Karpas-422 (cell line): ENCODE data around the gene TUBB2B. TPM values are rescaled to one million over a fixed set of nuclear protein-coding genes. Genes with fewer than 3 reads are reported as not detected.
A peak's percentile ranks its signal among the peaks of the same experiment; 100 is the strongest.

Source experiments
- DNase-seq: peaks from one replicate; pipeline ENCODE4 v3.0.0-alpha.2; 2015
- H2AFZ ChIP-seq: fragments of 200-600 bp; sonication (generic); 2 replicates; pipeline ENCODE4 v1.6.1; 2014; ENCODE audit warnings: antibody characterized with exemption, low read length, mixed read lengths
- H3K27ac ChIP-seq: fragments of 200-600 bp; sonication (generic); 2 replicates; pipeline ENCODE4 v1.5.1; 2014; ENCODE audit warnings: mild to moderate bottlenecking, low read length, moderate library complexity
- H3K27me3 ChIP-seq: fragments of 200-600 bp; sonication (generic); 2 replicates; pipeline ENCODE4 v1.6.1; 2014; ENCODE audit warnings: low read length, mixed read lengths
- H3K36me3 ChIP-seq: fragments of 200-600 bp; sonication (generic); 2 replicates; pipeline ENCODE4 v1.6.1; 2014; ENCODE audit warnings: low read length, mixed read lengths; ENCODE audit not compliant: insufficient read depth
- H3K4me1 ChIP-seq: fragments of 200-600 bp; sonication (generic); 2 replicates; pipeline ENCODE4 v1.6.1; 2014; ENCODE audit warnings: mild to moderate bottlenecking, low read length, mixed read lengths
- H3K4me2 ChIP-seq: fragments of 200-600 bp; sonication (generic); 2 replicates; pipeline ENCODE4 v1.6.1; 2014; ENCODE audit warnings: low read length, low read depth, mild to moderate bottlenecking; ENCODE audit not compliant: poor library complexity, severe bottlenecking
- H3K4me3 ChIP-seq: fragments of 200-600 bp; sonication (generic); 2 replicates; pipeline ENCODE4 v1.5.1; 2014; ENCODE audit warnings: mild to moderate bottlenecking, antibody characterized with exemption, low read length, mixed read lengths
- H3K79me2 ChIP-seq: fragments of 200-600 bp; sonication (generic); 2 replicates; pipeline ENCODE4 v1.6.1; 2014; ENCODE audit warnings: mild to moderate bottlenecking, low read length, mixed read lengths
- H3K9ac ChIP-seq: fragments of 200-600 bp; sonication (generic); 2 replicates; pipeline ENCODE4 v1.6.0; 2014; ENCODE audit warnings: low read length
- H3K9me2 ChIP-seq: fragments of 200-600 bp; sonication (generic), shearing (Covaris generic); replicated peaks from 2 replicates; pipeline ENCODE4 v1.6.0; 2014; ENCODE audit warnings: mild to moderate bottlenecking, low read length, moderate library complexity; ENCODE audit not compliant: insufficient read depth
- H3K9me3 ChIP-seq: fragments of 300-700, 200-600 bp; sonication (generic); 2 replicates; pipeline ENCODE4 v1.6.1; 2014; ENCODE audit warnings: low read length, mixed read lengths
- H4K20me1 ChIP-seq: fragments of 200-600 bp; sonication (generic); 2 replicates; pipeline ENCODE4 v1.6.1; 2014; ENCODE audit warnings: mild to moderate bottlenecking, antibody characterized with exemption, low read length, low read depth; ENCODE audit not compliant: insufficient read depth
- total RNA-seq: library from RNA; depleted of rRNA; stranded (reverse); fragments of >200 nt; shearing (Covaris generic); gene quantifications from 2 replicates; pipeline ENCODE4 v1.2.3, GENCODE V29; 2014; ENCODE audit warnings: low replicate concordance

The TUBB2B gene
- total RNA-seq, 1 experiment from 2014 or later = 0.34 TPM

DNA sequence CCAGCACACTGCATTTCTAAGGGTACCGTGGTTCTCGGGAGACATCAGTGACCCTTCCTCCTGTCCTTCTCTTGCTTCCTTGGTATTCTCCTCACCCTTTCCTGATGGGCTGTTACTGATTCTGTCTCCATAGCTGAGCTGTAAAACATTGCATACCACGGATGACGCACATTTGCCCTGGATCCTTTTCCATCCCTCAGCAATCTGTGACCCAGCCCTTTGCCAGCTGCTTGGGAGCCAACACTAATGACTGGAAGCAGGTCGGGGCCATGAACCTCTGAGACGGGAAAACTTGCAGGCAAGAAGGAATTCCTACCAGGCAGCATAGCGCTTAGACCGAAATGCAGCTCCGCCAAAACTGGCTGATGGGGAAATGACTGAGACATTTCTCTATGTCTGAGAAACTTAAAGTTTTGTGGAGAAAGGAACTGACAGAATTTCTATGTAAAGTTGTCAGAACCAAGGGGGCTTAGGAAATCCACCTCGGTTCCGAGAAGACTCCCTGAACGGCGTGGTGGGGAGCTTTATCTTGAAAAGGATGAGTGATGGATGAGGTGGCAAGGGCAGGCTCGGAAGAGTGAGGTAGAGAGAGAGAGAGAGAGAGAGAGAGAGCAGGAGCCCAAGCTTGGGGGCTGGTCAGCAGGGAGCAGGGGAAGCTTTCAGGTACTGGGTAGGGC, 19.2 kb downstream of the TUBB2B start:
- no peak overlapping the region for H3K9ac ChIP-seq
- no peak overlapping the region for H3K27ac ChIP-seq
- no peak overlapping the region for H3K4me2 ChIP-seq
- no peaks in the 10 kb centered on the region for H3K9me2 ChIP-seq
- no peak for DNase-seq
- no peaks in the 10 kb centered on the region for H3K9me3 ChIP-seq
- no peaks in the 10 kb centered on the region for H4K20me1 ChIP-seq
- no peaks in the 10 kb centered on the region for H3K27me3 ChIP-seq
- H2AFZ ChIP-seq = no peak overlapping the region
- no peaks in the 10 kb centered on the region for H3K79me2 ChIP-seq
- H3K4me3 ChIP-seq = no peak overlapping the region
- no peaks in the 10 kb centered on the region for H3K36me3 ChIP-seq
- peaks cover 11% of the 10 kb centered on the region for H3K4me1 ChIP-seq

DNA sequence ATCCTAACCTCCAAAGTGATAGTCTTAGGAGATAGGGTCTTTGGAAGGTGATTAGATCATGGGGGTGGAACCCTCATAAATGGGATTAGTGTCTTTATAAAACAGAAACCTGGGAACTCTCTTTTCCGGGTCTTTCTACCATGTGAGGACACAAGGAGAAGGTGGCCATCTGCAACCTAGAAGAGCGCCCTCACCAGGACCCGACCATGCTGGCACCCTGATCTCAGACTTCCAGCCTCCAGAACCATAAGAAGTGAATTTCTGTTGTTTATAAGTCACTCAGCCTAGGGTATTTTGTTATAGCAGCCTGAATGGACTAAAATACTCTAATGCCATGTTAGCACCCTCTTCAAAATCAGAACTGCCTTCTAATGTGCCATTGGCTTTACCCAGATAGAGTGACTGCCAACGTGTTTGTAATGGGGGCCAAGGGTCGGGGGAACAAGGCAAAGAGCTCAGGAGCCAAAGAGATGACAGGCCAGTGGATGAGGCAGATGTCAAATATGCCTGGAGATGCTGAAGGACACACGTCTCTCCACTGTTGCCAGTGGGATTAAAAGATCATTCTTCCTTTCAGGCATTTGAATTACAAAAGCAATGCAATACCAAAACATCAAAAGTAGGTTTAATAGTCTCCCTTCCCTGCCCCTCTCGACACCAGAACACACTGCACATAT, 21.0 kb downstream of the TUBB2B start:
- no peaks in the 10 kb centered on the region for H3K36me3 ChIP-seq
- no peak overlapping the region for H3K4me2 ChIP-seq
- peaks cover 18% of the 10 kb centered on the region for H3K4me1 ChIP-seq
- H3K4me3 ChIP-seq = no peak overlapping the region
- no peaks in the 10 kb centered on the region for H3K27me3 ChIP-seq
- DNase-seq = no peak
- no peak overlapping the region for H3K9ac ChIP-seq
- H3K79me2 ChIP-seq = no peaks in the 10 kb centered on the region
- no peak overlapping the region for H3K27ac ChIP-seq
- no peaks in the 10 kb centered on the region for H4K20me1 ChIP-seq
- H3K9me3 ChIP-seq = no peaks in the 10 kb centered on the region
- no peak overlapping the region for H2AFZ ChIP-seq
- H3K9me2 ChIP-seq = no peaks in the 10 kb centered on the region

DNA sequence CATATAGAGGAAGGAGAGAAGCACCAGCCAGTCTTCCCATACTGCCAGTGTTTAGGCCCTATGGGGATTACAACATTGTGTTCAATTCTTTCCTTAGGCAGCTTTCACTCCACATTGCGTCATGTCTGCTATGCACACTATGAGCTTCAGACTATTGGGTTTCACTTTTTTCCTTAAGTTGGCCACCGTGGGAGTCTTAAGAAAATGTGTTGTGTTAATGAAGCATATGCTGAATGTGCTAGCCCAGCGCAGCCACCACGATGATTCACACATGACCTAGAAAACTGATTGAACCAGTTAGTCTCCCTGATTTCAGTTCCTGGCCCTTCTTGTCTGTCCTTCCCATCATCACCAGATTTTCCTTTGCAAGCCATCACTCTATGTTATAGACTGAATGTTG, 21.5 kb downstream of the TUBB2B start:
- Histone ChIP-seq H3K9me3 (no peaks in the 10 kb centered on the region), H3K27me3 (no peaks in the 10 kb centered on the region), H2AFZ (no peak overlapping the region), H3K9ac (no peak overlapping the region), H3K4me3 (no peak overlapping the region), H3K4me2 (no peak overlapping the region), H3K27ac (no peak overlapping the region), H3K9me2 (no peaks in the 10 kb centered on the region), H4K20me1 (no peaks in the 10 kb centered on the region), H3K79me2 (no peaks in the 10 kb centered on the region), H3K36me3 (no peaks in the 10 kb centered on the region), H3K4me1 (peaks cover 18% of the 10 kb centered on the region)
- no peak for DNase-seq

DNA sequence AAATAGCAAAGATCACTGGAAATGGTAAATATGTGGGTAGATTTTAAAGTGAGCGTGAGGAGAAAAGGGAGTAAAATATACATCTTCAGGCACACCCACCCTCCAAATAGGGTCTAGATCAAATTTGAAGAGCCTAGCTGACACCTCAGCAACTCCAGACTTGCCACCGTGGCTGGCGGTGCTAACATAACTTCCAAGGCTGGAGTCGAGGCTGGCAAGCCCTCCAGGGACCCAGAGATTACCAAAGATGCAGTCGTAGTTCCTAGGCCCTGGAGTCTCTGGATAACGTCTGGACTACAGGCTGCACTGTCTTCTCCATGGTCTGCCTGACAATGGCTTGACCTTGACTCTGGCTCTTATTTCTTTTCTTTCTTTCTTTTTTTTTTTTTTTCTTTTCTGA, 22.5 kb downstream of the TUBB2B start:
- DNase-seq = no peak
- H3K79me2 ChIP-seq = no peaks in the 10 kb centered on the region
- no peak overlapping the region for H3K4me2 ChIP-seq
- no peak overlapping the region for H3K27ac ChIP-seq
- H3K9ac ChIP-seq = no peak overlapping the region
- H3K9me2 ChIP-seq = no peaks in the 10 kb centered on the region
- H3K36me3 ChIP-seq = no peaks in the 10 kb centered on the region
- no peaks in the 10 kb centered on the region for H3K9me3 ChIP-seq
- no peak overlapping the region for H3K4me3 ChIP-seq
- H2AFZ ChIP-seq = no peak overlapping the region
- no peaks in the 10 kb centered on the region for H3K27me3 ChIP-seq
- no peaks in the 10 kb centered on the region for H4K20me1 ChIP-seq
- H3K4me1 ChIP-seq = peaks cover 18% of the 10 kb centered on the region

DNA sequence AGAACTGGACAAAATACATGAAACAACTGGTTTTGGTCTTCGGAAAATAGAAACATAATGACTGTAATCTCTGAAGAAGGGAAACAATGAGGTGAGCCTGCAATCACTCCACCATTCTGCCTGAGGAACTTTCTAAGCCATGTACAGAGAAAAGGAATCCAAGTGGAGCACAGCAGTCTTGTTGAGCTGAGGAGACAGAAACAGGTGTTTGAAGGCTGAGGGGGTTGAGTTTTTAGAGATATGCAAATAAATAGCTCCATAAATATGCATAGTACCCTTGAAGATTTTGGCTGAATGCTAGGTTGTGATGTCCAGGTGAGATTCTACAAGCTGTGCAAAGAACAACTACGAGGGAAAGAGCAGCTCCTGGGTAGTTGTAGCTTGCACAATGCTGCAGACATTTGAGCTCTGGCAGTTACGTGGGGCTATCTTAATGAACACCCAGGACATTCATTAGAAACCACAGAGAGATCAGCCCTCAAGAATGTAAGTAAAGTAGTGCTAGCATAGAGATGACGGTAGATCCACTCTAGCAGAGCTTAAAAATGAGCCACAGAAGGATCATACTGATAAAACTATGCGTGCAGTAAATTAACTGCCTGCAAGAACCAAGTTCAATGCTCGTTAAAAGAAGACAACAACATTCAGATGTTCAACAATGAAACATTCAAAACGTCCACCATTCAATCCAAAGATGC, 24.3 kb downstream of the TUBB2B start:
- H3K4me3 ChIP-seq = no peak overlapping the region
- H3K36me3 ChIP-seq = no peaks in the 10 kb centered on the region
- no peak overlapping the region for H2AFZ ChIP-seq
- no peaks in the 10 kb centered on the region for H3K79me2 ChIP-seq
- H3K9me3 ChIP-seq = no peaks in the 10 kb centered on the region
- no peak for DNase-seq
- no peak overlapping the region for H3K27ac ChIP-seq
- H3K9me2 ChIP-seq = no peaks in the 10 kb centered on the region
- no peak overlapping the region for H3K9ac ChIP-seq
- H3K27me3 ChIP-seq = no peaks in the 10 kb centered on the region
- H3K4me1 ChIP-seq = peaks cover 18% of the 10 kb centered on the region
- peak overlapping the region; percentile 1 for H3K4me2 ChIP-seq
- no peaks in the 10 kb centered on the region for H4K20me1 ChIP-seq

DNA sequence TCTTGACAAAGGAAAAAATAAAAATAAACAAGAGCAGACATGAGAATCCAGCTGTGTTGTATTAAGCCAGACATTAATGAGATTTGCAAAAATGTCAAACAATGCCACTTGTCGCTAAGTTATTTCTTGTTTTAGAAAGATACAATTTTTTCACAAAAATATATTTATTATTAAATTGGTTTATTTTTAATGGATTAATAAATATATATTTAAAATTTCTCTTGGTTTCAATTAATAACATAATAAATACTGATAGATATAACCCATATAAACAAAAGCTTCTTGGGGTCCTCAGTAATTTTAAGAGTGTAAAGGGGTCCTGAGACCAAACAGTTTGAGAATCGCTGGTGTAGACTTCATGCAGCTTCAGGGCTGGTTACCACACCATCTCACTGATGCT, 26.1 kb downstream of the TUBB2B start:
- Histone ChIP-seq H3K9me3 (no peaks in the 10 kb centered on the region), H2AFZ (no peak overlapping the region), H3K79me2 (no peaks in the 10 kb centered on the region), H3K36me3 (no peaks in the 10 kb centered on the region), H3K9ac (no peak overlapping the region), H3K4me1 (peaks cover 18% of the 10 kb centered on the region), H3K9me2 (no peaks in the 10 kb centered on the region), H3K4me3 (no peak overlapping the region), H3K4me2 (no peak overlapping the region), H3K27ac (no peak overlapping the region), H3K27me3 (no peaks in the 10 kb centered on the region), H4K20me1 (no peaks in the 10 kb centered on the region)
- no peak for DNase-seq

DNA sequence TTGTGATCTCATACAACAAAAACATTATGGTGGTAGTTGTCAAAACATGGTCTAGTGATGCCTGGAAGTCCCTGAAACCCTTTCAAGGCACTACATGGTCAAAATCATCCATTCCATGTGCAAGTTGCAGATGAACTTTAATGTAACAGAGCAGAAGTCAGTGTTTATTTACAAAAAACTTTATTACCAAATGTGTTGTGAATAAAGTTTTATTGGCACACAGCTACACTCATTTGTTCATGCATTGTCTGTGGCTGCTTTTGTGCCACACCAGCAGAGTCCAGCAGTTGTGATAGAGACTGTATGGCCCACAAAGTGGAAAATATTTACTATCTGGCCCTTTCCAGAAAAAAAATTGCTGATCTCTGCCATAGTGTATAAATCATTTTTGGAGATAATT, 26.8 kb downstream of the TUBB2B start:
- H3K9ac ChIP-seq = no peak overlapping the region
- no peak overlapping the region for H3K4me2 ChIP-seq
- H3K79me2 ChIP-seq = no peaks in the 10 kb centered on the region
- H3K4me1 ChIP-seq = peaks cover 18% of the 10 kb centered on the region
- H4K20me1 ChIP-seq = no peaks in the 10 kb centered on the region
- H3K9me3 ChIP-seq = no peaks in the 10 kb centered on the region
- H3K4me3 ChIP-seq = no peak overlapping the region
- H3K9me2 ChIP-seq = no peaks in the 10 kb centered on the region
- H2AFZ ChIP-seq = no peak overlapping the region
- H3K27ac ChIP-seq = no peak overlapping the region
- no peaks in the 10 kb centered on the region for H3K27me3 ChIP-seq
- no peaks in the 10 kb centered on the region for H3K36me3 ChIP-seq
- DNase-seq = no peak

DNA sequence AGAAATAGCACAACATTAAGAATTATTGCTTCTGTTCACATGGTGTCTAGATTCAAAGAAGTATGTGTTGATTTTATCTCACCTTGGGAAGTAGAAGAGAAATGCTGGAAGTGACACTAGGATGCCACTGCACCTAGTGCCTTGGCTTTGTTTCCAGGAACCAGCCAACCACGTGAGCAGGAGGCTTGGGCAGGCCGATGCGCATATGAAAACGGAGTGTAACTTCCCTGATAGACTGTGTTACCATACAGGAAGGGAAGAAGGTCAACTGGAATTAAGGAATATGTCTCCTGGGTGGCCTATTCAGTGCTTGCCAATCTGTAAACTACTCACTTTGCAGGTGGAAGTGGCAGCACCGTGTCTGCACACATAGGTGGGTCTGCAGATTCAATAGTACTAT, 28.1 kb downstream of the TUBB2B start:
- no peak overlapping the region for H3K27ac ChIP-seq
- H3K4me2 ChIP-seq = no peak overlapping the region
- H3K36me3 ChIP-seq = no peaks in the 10 kb centered on the region
- peaks cover 14% of the 10 kb centered on the region for H3K4me1 ChIP-seq
- no peaks in the 10 kb centered on the region for H4K20me1 ChIP-seq
- no peak for DNase-seq
- no peak overlapping the region for H3K4me3 ChIP-seq
- H3K27me3 ChIP-seq = no peaks in the 10 kb centered on the region
- no peaks in the 10 kb centered on the region for H3K79me2 ChIP-seq
- H3K9me3 ChIP-seq = no peaks in the 10 kb centered on the region
- no peak overlapping the region for H2AFZ ChIP-seq
- no peaks in the 10 kb centered on the region for H3K9me2 ChIP-seq
- no peak overlapping the region for H3K9ac ChIP-seq
